ENCODE measurements around the gene KIF6.

Gene KIF6

DNA sequence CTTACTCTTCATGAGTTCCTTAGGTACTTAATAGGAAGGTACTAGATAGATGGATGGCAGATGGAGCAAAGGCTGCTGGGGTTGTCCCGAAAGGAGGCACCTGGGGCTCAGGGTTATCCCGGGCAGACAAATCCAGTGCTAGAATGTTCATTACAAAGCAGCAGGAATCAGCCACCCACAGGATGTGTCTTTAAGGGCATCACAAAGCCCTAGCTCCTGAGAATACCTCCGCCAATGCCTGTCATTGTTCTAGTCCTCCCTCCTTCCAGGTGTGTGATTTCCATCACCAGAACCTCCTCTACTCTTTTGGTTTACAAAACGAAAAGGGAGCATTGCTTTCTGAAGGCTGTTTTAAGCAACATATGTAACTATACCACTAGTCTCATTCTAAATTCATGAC lies 138.1 kb downstream of the KIF6 start:
- DNase-seq (ENCODE audit: low read depth) = no peak
- H3K4me3 ChIP-seq (replicated peaks; ENCODE audit: low read depth, low read length) = no peak overlapping the region
- TF ChIP-seq, protein P1, sequence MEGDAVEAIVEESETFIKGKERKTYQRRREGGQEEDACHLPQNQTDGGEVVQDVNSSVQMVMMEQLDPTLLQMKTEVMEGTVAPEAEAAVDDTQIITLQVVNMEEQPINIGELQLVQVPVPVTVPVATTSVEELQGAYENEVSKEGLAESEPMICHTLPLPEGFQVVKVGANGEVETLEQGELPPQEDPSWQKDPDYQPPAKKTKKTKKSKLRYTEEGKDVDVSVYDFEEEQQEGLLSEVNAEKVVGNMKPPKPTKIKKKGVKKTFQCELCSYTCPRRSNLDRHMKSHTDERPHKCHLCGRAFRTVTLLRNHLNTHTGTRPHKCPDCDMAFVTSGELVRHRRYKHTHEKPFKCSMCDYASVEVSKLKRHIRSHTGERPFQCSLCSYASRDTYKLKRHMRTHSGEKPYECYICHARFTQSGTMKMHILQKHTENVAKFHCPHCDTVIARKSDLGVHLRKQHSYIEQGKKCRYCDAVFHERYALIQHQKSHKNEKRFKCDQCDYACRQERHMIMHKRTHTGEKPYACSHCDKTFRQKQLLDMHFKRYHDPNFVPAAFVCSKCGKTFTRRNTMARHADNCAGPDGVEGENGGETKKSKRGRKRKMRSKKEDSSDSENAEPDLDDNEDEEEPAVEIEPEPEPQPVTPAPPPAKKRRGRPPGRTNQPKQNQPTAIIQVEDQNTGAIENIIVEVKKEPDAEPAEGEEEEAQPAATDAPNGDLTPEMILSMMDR (IDR thresholded peaks at IDR 0.05; ENCODE audit: low read length, missing control alignments) = no peak

DNA sequence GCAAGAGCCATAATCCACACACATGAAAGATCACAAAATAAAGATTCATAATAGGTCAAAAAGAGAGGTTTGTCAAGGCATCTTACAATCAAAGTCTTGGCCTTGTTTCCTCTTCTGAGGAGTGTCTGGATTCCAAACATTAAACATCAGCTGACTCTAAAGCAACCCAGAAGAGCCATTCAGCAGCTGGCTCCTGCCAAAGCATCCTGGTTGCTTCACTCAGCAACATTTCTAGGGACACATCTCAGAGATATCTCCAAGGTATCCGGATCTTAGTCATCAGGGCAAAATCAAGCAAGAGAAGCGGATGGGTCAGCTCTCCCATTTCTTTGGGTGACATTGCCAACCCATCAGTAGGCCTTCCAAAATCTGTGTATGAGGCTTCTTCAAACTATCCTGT lies 139.6 kb downstream of the KIF6 start:
- no peak overlapping the region for H3K4me3 ChIP-seq (replicated peaks; ENCODE audit: low read depth, low read length)
- TF ChIP-seq, protein P1 (IDR thresholded peaks at IDR 0.05; ENCODE audit: low read length, missing control alignments) = no peak
- no peak for DNase-seq (ENCODE audit: low read depth)

DNA sequence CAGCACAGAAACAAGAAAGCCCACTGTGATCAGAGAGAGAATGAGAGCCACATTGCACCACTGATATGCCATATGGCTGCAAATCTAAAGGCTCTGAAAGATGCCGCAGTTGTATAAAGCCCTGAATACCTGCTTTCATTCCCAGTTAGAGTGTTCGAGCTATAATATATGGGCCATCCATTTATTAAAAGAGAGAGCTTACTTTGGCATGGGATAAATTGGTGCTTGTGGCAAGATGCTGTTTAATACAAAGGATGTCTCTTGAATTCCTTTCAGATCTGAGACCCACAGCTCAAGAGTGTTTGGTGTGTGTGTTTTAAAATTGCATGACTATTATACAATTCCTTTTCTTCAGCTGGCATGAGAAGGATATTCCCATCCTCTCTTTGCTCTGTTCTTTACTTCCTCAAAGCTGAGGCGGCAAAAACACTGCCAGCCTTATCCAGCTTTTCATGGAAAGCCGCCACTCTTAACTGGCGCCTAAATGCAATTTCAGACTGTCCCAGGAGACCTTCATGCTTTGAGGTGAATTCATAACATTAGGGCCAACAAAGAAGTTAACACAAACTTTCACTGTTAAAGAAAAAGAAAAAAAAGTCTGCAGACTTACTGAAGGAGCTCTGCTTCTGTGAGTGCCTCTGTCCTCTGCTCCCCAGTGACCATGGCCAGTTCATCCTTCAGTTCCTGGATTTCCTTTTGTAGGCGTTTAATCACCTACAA lies 147.6 kb downstream of the KIF6 start:
- no peak overlapping the region for H3K4me3 ChIP-seq (replicated peaks; ENCODE audit: low read depth, low read length)
- no peak for DNase-seq (ENCODE audit: low read depth)
- TF ChIP-seq, protein P1 (IDR thresholded peaks at IDR 0.05; ENCODE audit: low read length, missing control alignments) = no peak

DNA sequence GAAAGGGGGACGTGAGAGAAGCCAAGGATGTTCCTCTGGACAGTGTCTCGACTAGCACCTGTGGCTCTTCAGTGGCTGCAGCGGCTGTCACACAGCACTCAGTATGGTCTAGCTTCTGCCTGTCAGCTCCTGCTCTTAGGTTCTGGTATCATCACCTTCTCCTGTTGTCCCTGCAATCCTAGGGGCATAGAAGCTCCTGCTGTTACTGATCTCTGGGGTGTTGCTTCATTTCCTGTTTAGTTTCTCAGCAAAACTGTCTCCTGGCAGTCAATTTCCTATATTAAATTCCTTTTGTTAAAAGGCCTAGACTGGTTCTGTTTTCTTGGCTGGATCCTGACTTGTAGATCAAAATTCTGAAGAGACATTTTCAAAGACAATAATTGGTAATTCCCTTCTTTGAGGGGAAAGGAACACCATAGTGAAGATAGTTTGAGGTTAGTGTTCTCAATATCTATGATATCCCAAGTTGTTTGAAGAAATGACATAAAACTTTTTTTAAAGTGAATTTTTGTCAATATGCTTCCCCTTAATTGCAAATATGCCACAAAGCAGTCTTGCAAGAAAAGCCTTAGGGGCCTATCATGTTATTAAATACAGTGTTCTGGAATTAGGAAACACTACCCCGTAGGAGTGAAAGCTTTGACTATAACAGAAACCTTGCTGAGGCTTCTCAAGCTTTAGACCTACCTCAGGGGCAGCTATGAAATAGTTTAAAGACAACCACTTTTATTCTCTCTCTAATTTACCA lies 148.5 kb downstream of the KIF6 start:
- no peak for DNase-seq (ENCODE audit: low read depth)
- TF ChIP-seq, protein P1 (IDR thresholded peaks at IDR 0.05; ENCODE audit: low read length, missing control alignments) = no peak

DNA sequence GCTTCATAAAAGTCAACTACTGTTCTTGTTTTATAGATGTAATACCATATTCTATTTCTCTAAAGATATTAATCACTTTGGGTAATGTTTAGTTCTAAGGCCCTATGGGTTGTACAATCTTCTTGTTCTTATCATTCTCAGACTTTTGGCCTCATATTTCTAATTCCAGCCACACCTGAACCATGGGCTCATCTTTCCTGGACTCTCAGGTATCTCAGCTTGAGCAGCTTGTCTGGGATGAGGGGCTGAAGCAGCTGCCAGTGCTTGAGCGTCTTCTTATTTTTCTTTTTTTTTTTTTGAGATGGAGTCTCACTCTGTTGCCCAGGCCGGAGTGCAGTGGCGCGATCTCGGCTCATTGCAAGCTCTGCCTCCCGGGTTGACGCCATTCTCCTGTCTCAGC lies 150.2 kb downstream of the KIF6 start:
- TF ChIP-seq, protein P1 (IDR thresholded peaks at IDR 0.05; ENCODE audit: low read length, missing control alignments) = no peak
- H3K4me3 ChIP-seq (replicated peaks; ENCODE audit: low read depth, low read length) = no peak overlapping the region
- DNase-seq (ENCODE audit: low read depth) = no peak

More for the DNA sequence above, 148.5 kb downstream of the KIF6 start:
- no peak overlapping the region for H3K4me3 ChIP-seq (replicated peaks; ENCODE audit: low read depth, low read length)

DNA sequence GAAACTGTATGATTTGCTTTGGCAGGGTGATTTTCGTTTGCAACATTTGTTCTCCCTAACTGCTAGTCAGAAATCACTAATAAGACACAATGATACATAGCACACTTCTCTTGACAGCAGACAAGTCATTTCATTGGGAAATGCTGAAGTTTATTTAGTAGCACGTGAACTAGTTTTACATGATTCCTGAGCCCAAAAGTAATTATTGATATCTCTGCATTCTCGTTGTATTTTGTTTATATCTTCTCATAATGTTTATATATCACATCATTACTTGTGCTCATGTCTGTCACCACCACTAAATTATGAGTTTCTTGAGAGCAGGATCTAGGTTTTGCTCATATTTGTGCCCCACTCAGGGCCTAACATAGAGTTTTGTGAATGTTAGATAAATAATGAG lies 151.7 kb downstream of the KIF6 start:
- TF ChIP-seq, protein P1 (IDR thresholded peaks at IDR 0.05; ENCODE audit: low read length, missing control alignments) = no peak
- no peak for DNase-seq (ENCODE audit: low read depth)

More for the DNA sequence above, 151.7 kb downstream of the KIF6 start:
- H3K4me3 ChIP-seq (replicated peaks; ENCODE audit: low read depth, low read length) = no peak overlapping the region

Data from fibroblast of pulmonary artery (primary cell).